ENCODE data around the gene OGDH. TPM values are rescaled to one million over a fixed set of nuclear protein-coding genes. Genes with fewer than 3 reads are reported as not detected.
A peak's percentile ranks its signal among the peaks of the same experiment; 100 is the strongest.

The OGDH gene
- total RNA-seq, 1 donor from 2014 or later = 45.0 TPM

- peaks cover 20% of the 10 kb centered on the region for H3K36me3 ChIP-seq (ENCODE audit: control insufficient read depth, insufficient read depth, low read length)
- DNase-seq (ENCODE audit: low read depth) = no peak
- no peak for FAIRE-seq
- H3K27me3 ChIP-seq (ENCODE audit: control insufficient read depth, insufficient read depth, low read length) = no peaks in the 10 kb centered on the region
- H3K4me3 ChIP-seq (ENCODE audit: low read depth, low read length) = no peak overlapping the region
- TF ChIP-seq CTCF (IDR thresholded peaks at IDR 0.05; ENCODE audit: insufficient read depth, low read length, severe bottlenecking) = no peak
These were observed 100.5 kb downstream of the OGDH start for GRCh38 chr7:44706788-44707557.

- no peak for DNase-seq (ENCODE audit: low read depth)
- no peak for FAIRE-seq
- no peaks in the 10 kb centered on the region for H3K27me3 ChIP-seq (ENCODE audit: control insufficient read depth, insufficient read depth, low read length)
- TF ChIP-seq CTCF (IDR thresholded peaks at IDR 0.05; ENCODE audit: insufficient read depth, low read length, severe bottlenecking) = no peak
- no peak overlapping the region for H3K4me3 ChIP-seq (ENCODE audit: low read depth, low read length)
- H3K36me3 ChIP-seq (ENCODE audit: control insufficient read depth, insufficient read depth, low read length) = peaks cover 16% of the 10 kb centered on the region
These were observed 101.3 kb downstream of the OGDH start for GRCh38 chr7:44707558-44708230.

- FAIRE-seq (peak; percentile 50), DNase-seq (ENCODE audit: low read depth) (no peak)
- Histone ChIP-seq H3K27me3 (ENCODE audit: control insufficient read depth, insufficient read depth, low read length) (no peaks in the 10 kb centered on the region), H3K4me3 (ENCODE audit: low read depth, low read length) (no peak overlapping the region), H3K36me3 (ENCODE audit: control insufficient read depth, insufficient read depth, low read length) (peaks cover 16% of the 10 kb centered on the region)
- TF ChIP-seq CTCF (IDR thresholded peaks at IDR 0.05; ENCODE audit: insufficient read depth, low read length, severe bottlenecking) = no peak
These were observed 102.8 kb downstream of the OGDH start for GRCh38 chr7:44709011-44709915.

- DNase-seq (ENCODE audit: low read depth) = no peak
- H3K36me3 ChIP-seq (ENCODE audit: control insufficient read depth, insufficient read depth, low read length) = peaks cover 16% of the 10 kb centered on the region
- no peak for TF ChIP-seq CTCF (IDR thresholded peaks at IDR 0.05; ENCODE audit: insufficient read depth, low read length, severe bottlenecking)
- no peak for FAIRE-seq
- no peaks in the 10 kb centered on the region for H3K27me3 ChIP-seq (ENCODE audit: control insufficient read depth, insufficient read depth, low read length)
- H3K4me3 ChIP-seq (ENCODE audit: low read depth, low read length) = no peak overlapping the region
These were observed 103.6 kb downstream of the OGDH start for GRCh38 chr7:44709945-44710596.

- no peak overlapping the region for H3K4me3 ChIP-seq (ENCODE audit: low read depth, low read length)
- no peak for TF ChIP-seq CTCF (IDR thresholded peaks at IDR 0.05; ENCODE audit: insufficient read depth, low read length, severe bottlenecking)
- FAIRE-seq = no peak
These were observed 105.1 kb downstream of the OGDH start for GRCh38 chr7:44711528-44711927.

More at GRCh38 chr7:44711528-44711927, 105.1 kb downstream of the OGDH start:
- H3K36me3 ChIP-seq (ENCODE audit: control insufficient read depth, insufficient read depth, low read length) = peaks cover 16% of the 10 kb centered on the region
- no peak for DNase-seq (ENCODE audit: low read depth)
- no peaks in the 10 kb centered on the region for H3K27me3 ChIP-seq (ENCODE audit: control insufficient read depth, insufficient read depth, low read length)

Measured in bronchial epithelial cell (primary cell).